Stimulated activated memory B cell treated with anti-CD40 and anti-IgM and Interleukin-4, amounts not matched to agents 10 μg/mL and 1 μg/mL and 100 μg/mL, for 72 hours (primary cell): Measurements from ENCODE around the gene NPIPB4.
"Not testable (repeated sequence)": the region's sequence is repeated elsewhere in the genome, so short reads cannot be mapped to it uniquely, and the experiment has no call there.

Source experiments
- ATAC-seq: fragments of 150-1000 bp; cut with Tn5 transposase; 2 replicates; pipeline ENCODE4 v1.10.0; 2021
- H3K27ac Mint-ChIP-seq: one replicate; pipeline ENCODE4 v1.8.0; 2022; ENCODE audit warnings: mild to moderate bottlenecking, mixed read lengths
- H3K27me3 Mint-ChIP-seq: one replicate; pipeline ENCODE4 v1.8.0; 2022; ENCODE audit warnings: mixed read lengths
- H3K36me3 Mint-ChIP-seq: one replicate; pipeline ENCODE4 v1.8.0; 2022; ENCODE audit warnings: mixed read lengths
- H3K4me1 Mint-ChIP-seq: one replicate; pipeline ENCODE4 v1.8.0; 2022; ENCODE audit warnings: mixed read lengths
- H3K4me3 Mint-ChIP-seq: one replicate; pipeline ENCODE4 v1.8.0; 2022; ENCODE audit warnings: mild to moderate bottlenecking, moderate library complexity, mixed read lengths
- H3K9me3 Mint-ChIP-seq: one replicate; pipeline ENCODE4 v1.8.0; 2022; ENCODE audit warnings: mixed read lengths

Gene NPIPB4

GRCh38 chr16:21802375-21802663, 55.2 kb downstream of the NPIPB4 start:
- not testable (repeated sequence) for H3K4me3 Mint-ChIP-seq, H3K27me3 Mint-ChIP-seq, H3K4me1 Mint-ChIP-seq, ATAC-seq, H3K27ac Mint-ChIP-seq, H3K9me3 Mint-ChIP-seq
- H3K36me3 Mint-ChIP-seq, result peaks cover 17% of the 10 kb centered on the region

- not testable (repeated sequence) for H3K27me3 Mint-ChIP-seq, H3K4me3 Mint-ChIP-seq, H3K4me1 Mint-ChIP-seq, H3K9me3 Mint-ChIP-seq, ATAC-seq, H3K27ac Mint-ChIP-seq
- peaks cover 15% of the 10 kb centered on the region for H3K36me3 Mint-ChIP-seq
Measured at GRCh38 chr16:21801538-21802374, 55.8 kb downstream of the NPIPB4 start.

GRCh38 chr16:21798601-21799000, 59.0 kb downstream of the NPIPB4 start:
- not testable (repeated sequence) for ATAC-seq

GRCh38 chr16:21793310-21793709, 64.2 kb downstream of the NPIPB4 start:
- not testable (repeated sequence) for H3K27me3 Mint-ChIP-seq, H3K4me1 Mint-ChIP-seq, H3K27ac Mint-ChIP-seq, H3K36me3 Mint-ChIP-seq, H3K4me3 Mint-ChIP-seq, ATAC-seq, H3K9me3 Mint-ChIP-seq

More at GRCh38 chr16:21798601-21799000, 59.0 kb downstream of the NPIPB4 start:
- not testable (repeated sequence) for H3K27ac Mint-ChIP-seq, H3K9me3 Mint-ChIP-seq, H3K27me3 Mint-ChIP-seq, H3K4me3 Mint-ChIP-seq, H3K4me1 Mint-ChIP-seq, H3K36me3 Mint-ChIP-seq

- peak; percentile 80 for ATAC-seq
- not testable (repeated sequence) for H3K27ac Mint-ChIP-seq, H3K4me1 Mint-ChIP-seq, H3K9me3 Mint-ChIP-seq, H3K4me3 Mint-ChIP-seq, H3K27me3 Mint-ChIP-seq, H3K36me3 Mint-ChIP-seq
Measured at GRCh38 chr16:21790506-21790905, 67.0 kb downstream of the NPIPB4 start.
